B cell (primary cell): Measurements from ENCODE around the gene C2orf81. TPM values are rescaled to one million over a fixed set of nuclear protein-coding genes. Genes with fewer than 3 reads are reported as not detected.

Experiments used
- ATAC-seq: fragments of 200-7000 bp; cut with Tn5 transposase; one replicate; pipeline ENCODE4 v1.10.0; 2021; ENCODE audit warnings: low read depth, mild to moderate bottlenecking, moderate number of reproducible peaks, moderate library complexity
- CTCF ChIA-PET: fragments of 350-600 bp; sonication (Branson Sonifier 250); formaldehyde crosslinking; loops from one replicate; lab custom pipeline; 2021; ENCODE audit warnings: antibody characterized with exemption, inconsistent platforms; lab: Charles Lee
- POLR2A ChIA-PET: fragments of 350-600 bp; sonication (Branson Sonifier 250); formaldehyde crosslinking; loops from one replicate; lab custom pipeline; 2021; ENCODE audit warnings: antibody characterized with exemption; lab: Charles Lee
- DNase-seq: peaks from one replicate; pipeline ENCODE4 v3.0.0; 2013
- H2AFZ ChIP-seq: 2 replicates; pipeline ENCODE4 v1.6.1; 2012; ENCODE audit warnings: mild to moderate bottlenecking, low read depth, low read length; ENCODE audit not compliant: insufficient read depth, poor library complexity, severe bottlenecking
- H3K27ac ChIP-seq, 2 donors: 1 replicate in 1 of 2; 2 replicates in 1 of 2; pipeline ENCODE4 v1.5.1; 2012 to 2013; ENCODE audit warnings: low read length in 2 of 2, mild to moderate bottlenecking in 2 of 2, moderate library complexity in 1 of 2
- H3K27me3 ChIP-seq, 4 experiments: fragments of 200-600 bp in 1 of 4; sonication (generic) in 1 of 4; replicated peaks in 1 of 4; 1 replicate in 2 of 4; 2 replicates in 2 of 4; pipeline versions ENCODE4 v1.6.1 to v1.7.0; 2013 to 2016; ENCODE audit warnings: low read length in 3 of 4, mild to moderate bottlenecking in 2 of 4, mixed read lengths in 1 of 4, moderate library complexity in 1 of 4; ENCODE audit not compliant: insufficient read depth in 4 of 4, control insufficient read depth in 3 of 4; ENCODE audit errors: control extremely low read depth in 1 of 4
- H3K36me3 ChIP-seq, 2 experiments: replicated peaks in 1 of 2; 1 replicate in 1 of 2; 2 replicates in 1 of 2; pipeline versions ENCODE4 v1.6.1 to v1.7.1; 2013; ENCODE audit warnings: low read length in 1 of 2; ENCODE audit not compliant: insufficient read depth in 2 of 2, control insufficient read depth in 1 of 2; ENCODE audit errors: control extremely low read depth in 1 of 2, extremely low read depth in 1 of 2
- H3K4me1 ChIP-seq, 2 donors: fragments of 200-600 bp in 1 of 2; sonication (generic) in 1 of 2; 1 replicate in 1 of 2; 2 replicates in 1 of 2; pipeline versions ENCODE4 v1.5.1 to v1.6.1; 2013 to 2017; ENCODE audit warnings: low read length in 2 of 2; ENCODE audit not compliant: control insufficient read depth in 2 of 2, insufficient read depth in 2 of 2
- H3K4me2 ChIP-seq: replicated peaks from 2 replicates; pipeline ENCODE3; 2012; ENCODE audit warnings: mild to moderate bottlenecking, low read depth, low read length; ENCODE audit not compliant: poor library complexity, severe bottlenecking
- H3K4me3 ChIP-seq, 5 experiments: fragments of 200-600 bp in 1 of 5; sonication (generic) in 1 of 5; 1 replicate in 3 of 5; 2 replicates in 2 of 5; pipeline versions ENCODE4 v1.5.1 to v1.7.0; 2011 to 2016; ENCODE audit warnings: low read length in 4 of 5, mild to moderate bottlenecking in 4 of 5, low read depth in 2 of 5, control low read depth in 1 of 5, moderate library complexity in 1 of 5; ENCODE audit not compliant: insufficient read depth in 1 of 5; ENCODE audit errors: control extremely low read depth in 1 of 5, extremely low read depth in 1 of 5
- H3K79me2 ChIP-seq: fragments of 200-600 bp; sonication (generic); one replicate; pipeline ENCODE4 v1.6.0; 2016; ENCODE audit warnings: low read length; ENCODE audit not compliant: control insufficient read depth, insufficient read depth
- H3K9ac ChIP-seq: fragments of 200-600 bp; sonication (generic); 2 replicates; pipeline ENCODE4 v1.6.1; 2017; ENCODE audit warnings: mild to moderate bottlenecking, low read length, moderate library complexity
- H3K9me3 ChIP-seq, 3 donors: one replicate each; pipeline versions ENCODE4 v1.6.1 to v1.7.1; 2013; ENCODE audit warnings: low read length in 2 of 3; ENCODE audit not compliant: control insufficient read depth in 2 of 3, insufficient read depth in 1 of 3; ENCODE audit errors: control extremely low read depth in 1 of 3
- H4K20me1 ChIP-seq: 2 replicates; pipeline ENCODE4 v1.6.0; 2012; ENCODE audit warnings: mild to moderate bottlenecking, low read length; ENCODE audit not compliant: insufficient read depth, control insufficient read depth, poor library complexity, severe bottlenecking
- H3K27ac Mint-ChIP-seq: one replicate; pipeline ENCODE4 v1.8.0; 2021; ENCODE audit warnings: mixed read lengths
- H3K27me3 Mint-ChIP-seq: one replicate; pipeline ENCODE4 v1.8.0; 2021; ENCODE audit warnings: mixed read lengths
- H3K4me1 Mint-ChIP-seq: one replicate; pipeline ENCODE4 v1.8.0; 2021; ENCODE audit warnings: mixed read lengths
- H3K4me3 Mint-ChIP-seq: one replicate; pipeline ENCODE4 v1.8.0; 2021; ENCODE audit warnings: mixed read lengths
- H3K9me3 Mint-ChIP-seq: one replicate; pipeline ENCODE4 v1.8.0; 2022; ENCODE audit warnings: mixed read lengths; ENCODE audit not compliant: insufficient read depth
- CTCF ChIP-seq: fragments of 200-600 bp; IDR thresholded peaks from one replicate; pipeline ENCODE4 v1.8.0; 2022; ENCODE audit warnings: antibody characterized with exemption, mild to moderate bottlenecking
- EZH2 ChIP-seq: IDR thresholded peaks from 2 replicates; pipeline ENCODE4 v1.6.1; 2012; ENCODE audit warnings: borderline replicate concordance, low read depth, mild to moderate bottlenecking, moderate library complexity, low read length; ENCODE audit not compliant: insufficient read depth, poor library complexity, severe bottlenecking
- WGBS: methylation state at CpG from one replicate; pipeline ENCODE4 v1.1.5; 2013; ENCODE audit warnings: missing lambda C conversion rate; ENCODE audit not compliant: insufficient coverage; 5-methylcytosine and 5-hydroxymethylcytosine counted together
- intact Hi-C: fragments of 100-400 bp; cut with micrococcal nuclease; formaldehyde crosslinking; loops from one replicate; pipeline ENCODE4 v1.10.0; 2022
- polyA plus RNA-seq: library from polyadenylated mRNA; depleted of rRNA; stranded (reverse); fragments of >200 nt; gene quantifications from 2 replicates; pipeline ENCODE4 v1.2.3, GENCODE V29; 2012
- total RNA-seq, 2 donors: library from RNA; stranded (reverse); fragments of 120-200 nt in 1 of 2; gene quantifications; 1 replicate in 1 of 2; 2 replicates in 1 of 2; pipeline versions ENCODE4 v1.2.3 to v1.2.4, GENCODE V29; 2013 to 2022

C2orf81 gene
- total and polyA plus RNA-seq, 2 donors (not counting 1 experiment from before 2014, with no cell fraction given) = 5.4 to 8.6 TPM

GRCh38 chr2:74420006-74420405, 1.4 kb downstream of the C2orf81 start:
- no CpG with 5 or more reads among the region's 2 CpGs for WGBS
- intact Hi-C loops = loop anchor here (2.0 kb wide), 2 partner anchors 63 to 221 kb away; partner anchors contain the start of genes CCDC142, MTHFD2 and TTC31

More at GRCh38 chr2:74420006-74420405, 1.4 kb downstream of the C2orf81 start:
- peaks cover 4% of the 10 kb centered on the region for H3K79me2 ChIP-seq
- H3K27me3 Mint-ChIP-seq = no peaks in the 10 kb centered on the region
- no peaks in the 10 kb centered on the region for H3K9me3 Mint-ChIP-seq
- H3K4me2 ChIP-seq = peak overlapping the region; percentile 59
- peak overlapping the region in 1 of 2 donors; percentile 61 for H3K27ac ChIP-seq
- H3K9ac ChIP-seq = no peak overlapping the region
- ChIA-PET CTCF (interaction anchor here (1.2 kb wide), 1 partner anchor 20 kb away, joined by 3 read pairs; no protein-coding TSS in a partner anchor), POLR2A (interaction anchor here (2.0 kb wide), 1 partner anchor 38 kb away, joined by 19 read pairs; the partner anchor contains the start of gene WBP1)
- H2AFZ ChIP-seq = no peak overlapping the region
- no peaks in the 10 kb centered on the region for H3K27me3 ChIP-seq
- H3K9me3 ChIP-seq = no peaks in the 10 kb centered on the region
- ATAC-seq (no peak), DNase-seq (no peak)
- H3K4me3 Mint-ChIP-seq = peak overlapping the region; percentile 76
- peaks cover 0 to 8% of the 10 kb centered on the region in 2 experiments for H3K36me3 ChIP-seq
- H3K4me3 ChIP-seq = peak overlapping the region in 1 of 5 experiments; percentile 18
- TF ChIP-seq EZH2 (no peak), CTCF (no peak)
- H3K27ac Mint-ChIP-seq = peak overlapping the region; percentile 83
- peaks cover 51% of the 10 kb centered on the region for H3K4me1 Mint-ChIP-seq
- no peaks in the 10 kb centered on the region for H4K20me1 ChIP-seq
- peaks cover 33 to 54% of the 10 kb centered on the region in 2 donors for H3K4me1 ChIP-seq
